Right forelimb (tissue), 1 donor: ENCODE results near the gene AQP2.

Experiments used
- DNase-seq: peaks from one replicate; pipeline ENCODE4 v3.0.0-alpha.2; 2018

The AQP2 gene

DNA sequence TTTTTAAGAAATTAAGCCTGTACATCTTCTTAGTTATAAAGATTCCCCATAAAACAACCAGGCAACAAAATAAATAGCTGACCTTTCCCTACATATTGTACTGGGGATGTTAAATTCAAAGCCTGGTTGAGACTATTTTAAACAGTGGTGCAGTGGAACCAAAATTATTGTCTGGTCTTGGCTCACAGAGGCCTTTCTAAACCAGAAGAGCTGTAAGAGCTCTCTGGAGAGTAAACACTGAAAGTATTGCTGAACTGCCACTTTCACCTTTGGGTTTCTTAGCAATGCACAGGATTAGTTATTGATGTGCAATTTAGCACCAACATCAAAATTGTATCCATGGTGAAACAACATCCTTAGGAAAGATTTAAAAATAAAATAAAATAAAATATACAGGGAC lies 54.2 kb downstream of the AQP2 start:
- no peak for DNase-seq

- DNase-seq: no peak
These were observed 54.6 kb downstream of the AQP2 start for GRCh38 chr12:50005175-50005574.

GRCh38 chr12:50006280-50006679 lies 55.7 kb downstream of the AQP2 start:
- DNase-seq: no peak

GRCh38 chr12:50006754-50007442 lies 56.4 kb downstream of the AQP2 start:
- DNase-seq: no peak
